ENCODE measurements around the gene EIF2B2. TPM values are rescaled to one million over a fixed set of nuclear protein-coding genes. Genes with fewer than 3 reads are reported as not detected.
A peak's percentile ranks its signal among the peaks of the same experiment; 100 is the strongest.

Gene EIF2B2
- total RNA-seq, 6 experiments from 2014 or later = 55.5 to 66.1 (median 59.0) TPM

DNA sequence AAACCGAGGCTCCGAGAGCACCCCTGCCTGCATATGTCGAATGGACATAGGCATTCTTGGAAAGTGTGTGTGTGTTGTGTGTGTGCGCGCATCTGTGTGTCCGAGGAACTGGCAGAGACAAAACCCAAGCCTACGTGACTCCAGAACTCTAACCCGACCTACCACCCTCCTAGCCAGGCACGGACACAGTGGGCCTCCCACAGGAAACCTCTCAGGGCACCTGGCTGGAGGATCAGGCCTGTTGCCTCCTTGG lies 46.8 kb upstream of the EIF2B2 start:
- TF ChIP-seq CTCF (IDR thresholded peaks at IDR 0.05) = no peak
- H3K9me3 Mint-ChIP-seq = no peaks in the 10 kb centered on the region
- H3K27me3 Mint-ChIP-seq (ENCODE audit: insufficient read depth) = peaks cover 10% of the 10 kb centered on the region
- no peak for DNase-seq
- peak overlapping the region; percentile 25; the same call in 1 of the 2 replicates for H3K4me3 Mint-ChIP-seq
- no peak overlapping the region for H3K27ac Mint-ChIP-seq
- no peaks in the 10 kb centered on the region for H3K4me1 Mint-ChIP-seq (ENCODE audit: low read depth)
- no peaks in the 10 kb centered on the region for H3K36me3 Mint-ChIP-seq (ENCODE audit: low read depth)

- Mint-ChIP-seq H3K4me1 (ENCODE audit: low read depth) (no peaks in the 10 kb centered on the region), H3K4me3 (peak overlapping the region; percentile 25), H3K9me3 (no peaks in the 10 kb centered on the region), H3K36me3 (ENCODE audit: low read depth) (no peaks in the 10 kb centered on the region), H3K27ac (no peak overlapping the region), H3K27me3 (ENCODE audit: insufficient read depth) (peaks cover 10% of the 10 kb centered on the region)
- DNase-seq = no peak
- TF ChIP-seq CTCF (IDR thresholded peaks at IDR 0.05) = no peak
Measured at GRCh38 chr14:74956280-74957072, 46.2 kb upstream of the EIF2B2 start.

- DNase-seq = no peak
- H3K27ac Mint-ChIP-seq = no peak overlapping the region
- no peak overlapping the region for H3K4me3 Mint-ChIP-seq
- H3K27me3 Mint-ChIP-seq (ENCODE audit: insufficient read depth) = peaks cover 10% of the 10 kb centered on the region
- H3K36me3 Mint-ChIP-seq (ENCODE audit: low read depth) = no peaks in the 10 kb centered on the region
- H3K4me1 Mint-ChIP-seq (ENCODE audit: low read depth) = peaks cover 21% of the 10 kb centered on the region
- TF ChIP-seq CTCF (IDR thresholded peaks at IDR 0.05) = no peak
- no peaks in the 10 kb centered on the region for H3K9me3 Mint-ChIP-seq
Measured at GRCh38 chr14:74959596-74960180, 43.0 kb upstream of the EIF2B2 start.

- peaks cover 32% of the 10 kb centered on the region for H3K4me1 Mint-ChIP-seq (ENCODE audit: low read depth)
- H3K9me3 Mint-ChIP-seq = no peaks in the 10 kb centered on the region
- no peaks in the 10 kb centered on the region for H3K36me3 Mint-ChIP-seq (ENCODE audit: low read depth)
- DNase-seq = no peak
- TF ChIP-seq CTCF (IDR thresholded peaks at IDR 0.05) = no peak
- peaks cover 10% of the 10 kb centered on the region for H3K27me3 Mint-ChIP-seq (ENCODE audit: insufficient read depth)
- no peak overlapping the region for H3K4me3 Mint-ChIP-seq
- no peak overlapping the region for H3K27ac Mint-ChIP-seq
Measured at GRCh38 chr14:74960736-74961135, 42.0 kb upstream of the EIF2B2 start.

DNA sequence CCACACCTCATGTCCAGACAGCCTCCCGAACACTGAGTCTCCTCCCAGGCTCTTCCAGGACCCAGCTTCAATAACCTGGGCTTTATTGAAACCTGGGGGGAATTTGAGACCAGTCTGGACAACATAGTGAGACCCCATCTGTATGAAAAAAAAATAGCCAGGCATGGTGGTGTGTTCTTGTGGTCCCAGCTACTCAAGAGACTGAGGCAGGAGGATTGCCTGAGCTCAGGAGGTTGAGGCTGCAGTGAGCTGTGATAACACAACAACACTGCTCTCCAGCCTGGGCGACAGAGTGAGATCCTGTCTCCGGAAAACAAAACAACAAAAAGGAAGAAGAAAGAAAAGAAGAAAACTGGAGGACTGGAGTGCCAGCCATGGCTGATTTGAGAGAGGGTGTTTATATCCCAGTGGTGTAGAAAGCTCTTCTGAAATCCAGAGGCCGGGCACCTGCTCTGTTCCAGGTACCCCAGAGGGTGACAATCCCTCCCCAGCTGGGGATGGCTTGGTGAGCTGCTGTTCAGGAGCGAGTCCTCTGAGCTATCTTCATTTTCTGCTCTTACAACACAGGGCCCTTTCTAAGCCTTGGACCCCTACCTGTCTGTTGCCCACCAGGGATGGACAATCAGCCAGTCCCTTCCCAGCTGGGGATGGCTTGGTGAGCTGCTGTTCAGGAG lies 41.3 kb upstream of the EIF2B2 start:
- Mint-ChIP-seq H3K36me3 (ENCODE audit: low read depth) (no peaks in the 10 kb centered on the region), H3K4me3 (no peak overlapping the region), H3K27me3 (ENCODE audit: insufficient read depth) (peaks cover 6% of the 10 kb centered on the region), H3K27ac (no peak overlapping the region), H3K4me1 (ENCODE audit: low read depth) (peaks cover 38% of the 10 kb centered on the region), H3K9me3 (no peaks in the 10 kb centered on the region)
- no peak for TF ChIP-seq CTCF (IDR thresholded peaks at IDR 0.05)
- DNase-seq = no peak

Data from HFFc6 (cell line).